NT2/D1 (cell line): ENCODE data around the gene HLF.

Source experiments
- DNase-seq: peaks from one replicate; pipeline ENCODE4 v3.0.0-alpha.2; 2011; ENCODE audit warnings: low read depth, low spot score
- H3K27me3 ChIP-seq: 2 replicates; pipeline ENCODE4 v1.6.0; 2011; ENCODE audit warnings: mild to moderate bottlenecking; ENCODE audit not compliant: insufficient read length, insufficient read depth
- H3K36me3 ChIP-seq: 2 replicates; pipeline ENCODE4 v1.6.1; 2011; ENCODE audit warnings: mild to moderate bottlenecking, low read length, mixed read lengths; ENCODE audit not compliant: insufficient read depth, insufficient read length
- H3K4me1 ChIP-seq: 2 replicates; pipeline ENCODE4 v1.5.1; 2011; ENCODE audit not compliant: insufficient read depth, insufficient read length
- H3K4me3 ChIP-seq: 2 replicates; pipeline ENCODE4 v1.5.1; 2011; ENCODE audit warnings: low read depth; ENCODE audit not compliant: insufficient read length
- H3K9ac ChIP-seq: 2 replicates; pipeline ENCODE4 v1.6.0; 2011; ENCODE audit warnings: low read depth; ENCODE audit not compliant: insufficient read length
- H3K9me3 ChIP-seq: 2 replicates; pipeline ENCODE4 v1.5.1; 2011; ENCODE audit warnings: mild to moderate bottlenecking, low read length; ENCODE audit not compliant: insufficient read depth
- SUZ12 ChIP-seq: IDR thresholded peaks from 2 replicates; pipeline ENCODE4 v1.6.1; 2011; ENCODE audit not compliant: insufficient read length, insufficient read depth; ENCODE audit errors: extremely low read depth
- YY1 ChIP-seq: IDR thresholded peaks from 2 replicates; pipeline ENCODE4 v1.6.1; 2011; ENCODE audit not compliant: insufficient read length, insufficient read depth
- ZNF274 ChIP-seq: IDR thresholded peaks from 2 replicates; pipeline ENCODE4 v1.6.1; 2011; ENCODE audit warnings: mild to moderate bottlenecking, low read depth, low read length

The HLF gene

DNA sequence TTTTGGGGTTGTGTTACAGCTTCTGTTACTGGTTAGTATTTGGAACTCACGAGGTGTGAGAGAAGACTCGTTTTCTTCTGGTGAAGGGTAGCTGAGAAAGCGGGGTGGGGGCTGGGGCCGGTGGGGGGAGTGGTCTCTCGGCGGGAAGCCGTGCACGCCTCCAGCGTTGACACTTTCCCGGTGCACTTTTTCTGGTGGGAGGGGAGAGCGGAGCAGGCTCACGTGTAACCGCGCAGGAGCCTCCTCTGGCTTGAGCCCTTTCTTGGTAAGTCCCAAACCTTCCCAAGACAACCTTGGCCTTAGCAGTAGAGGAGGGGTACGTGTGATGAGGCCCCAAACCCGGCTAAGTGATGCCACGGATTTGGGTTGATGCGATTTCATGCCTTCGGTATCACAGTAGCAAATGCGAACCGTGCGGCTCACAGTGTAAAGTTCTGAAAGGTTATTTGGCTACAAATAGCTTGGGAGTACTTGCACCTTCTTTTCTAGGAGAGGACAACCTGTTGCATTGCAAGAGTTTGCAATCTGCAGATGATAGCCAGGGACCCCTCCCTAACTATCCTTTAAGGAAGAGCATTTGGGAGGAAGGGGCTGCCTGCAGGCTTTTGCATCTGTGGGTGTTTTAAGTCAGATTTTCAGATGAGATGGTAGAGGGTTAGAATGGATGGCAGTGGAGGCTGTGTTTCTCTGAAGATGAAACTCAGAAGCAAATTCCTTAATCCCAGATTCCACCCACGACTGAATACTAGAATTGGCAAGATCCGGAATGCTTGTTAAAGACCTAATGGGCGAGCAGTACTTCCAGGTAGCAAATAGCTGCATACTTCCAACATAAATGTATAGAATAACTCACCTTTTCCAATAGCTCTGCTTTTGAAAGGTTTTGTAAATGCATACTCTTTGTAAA is 1.5 kb downstream of the HLF start:
- TF ChIP-seq YY1 (no peak), SUZ12 (no peak), ZNF274 (no peak)
- Histone ChIP-seq H3K27me3 (peaks cover 78% of the 10 kb centered on the region), H3K4me3 (no peak overlapping the region), H3K9ac (no peak overlapping the region), H3K4me1 (no peaks in the 10 kb centered on the region), H3K36me3 (no peaks in the 10 kb centered on the region), H3K9me3 (peaks cover 9% of the 10 kb centered on the region)
- DNase-seq, result no peak

DNA sequence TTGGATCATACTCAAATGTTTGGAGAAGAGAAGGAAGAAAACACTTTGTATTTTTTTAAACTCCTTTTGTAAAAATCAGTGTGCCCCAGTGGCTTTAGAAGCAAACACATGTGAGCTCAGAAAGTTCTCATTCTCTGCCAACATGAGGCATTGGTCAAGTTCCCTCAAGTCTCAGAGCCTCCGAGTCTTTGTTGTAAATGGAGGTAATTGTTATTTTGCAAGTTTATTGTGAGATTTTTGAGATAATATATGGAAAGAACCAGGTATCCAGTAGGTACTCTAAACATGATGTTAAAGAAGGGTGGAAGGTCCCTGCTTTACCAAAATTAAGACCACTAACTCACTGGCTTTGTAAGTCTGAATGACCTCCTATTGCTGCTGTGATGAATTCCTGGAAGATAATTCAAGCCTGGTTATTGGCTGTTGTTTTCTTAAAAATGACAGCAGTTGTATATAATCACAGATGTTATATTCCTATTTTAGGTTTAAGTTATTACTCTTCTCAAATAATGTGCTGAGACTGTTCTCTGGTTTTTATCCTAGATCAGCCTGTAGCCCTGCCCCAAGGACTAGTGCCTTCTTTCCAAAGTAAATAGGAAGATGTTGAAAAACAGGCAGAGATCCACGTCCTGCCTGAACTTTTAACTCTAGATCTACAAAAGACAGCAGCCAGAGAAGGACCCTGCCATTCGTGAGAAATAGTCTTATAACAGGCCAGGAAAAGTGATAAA is 2.4 kb downstream of the HLF start:
- H3K27me3 ChIP-seq, result peaks cover 70% of the 10 kb centered on the region
- no peak for DNase-seq
- no peak overlapping the region for H3K9ac ChIP-seq
- H3K4me3 ChIP-seq, result no peak overlapping the region
- H3K9me3 ChIP-seq, result peaks cover 1% of the 10 kb centered on the region; the same call in 1 of the 2 replicates
- H3K36me3 ChIP-seq, result no peaks in the 10 kb centered on the region
- no peaks in the 10 kb centered on the region for H3K4me1 ChIP-seq
- TF ChIP-seq ZNF274 (no peak), SUZ12 (no peak), YY1 (no peak)

DNA sequence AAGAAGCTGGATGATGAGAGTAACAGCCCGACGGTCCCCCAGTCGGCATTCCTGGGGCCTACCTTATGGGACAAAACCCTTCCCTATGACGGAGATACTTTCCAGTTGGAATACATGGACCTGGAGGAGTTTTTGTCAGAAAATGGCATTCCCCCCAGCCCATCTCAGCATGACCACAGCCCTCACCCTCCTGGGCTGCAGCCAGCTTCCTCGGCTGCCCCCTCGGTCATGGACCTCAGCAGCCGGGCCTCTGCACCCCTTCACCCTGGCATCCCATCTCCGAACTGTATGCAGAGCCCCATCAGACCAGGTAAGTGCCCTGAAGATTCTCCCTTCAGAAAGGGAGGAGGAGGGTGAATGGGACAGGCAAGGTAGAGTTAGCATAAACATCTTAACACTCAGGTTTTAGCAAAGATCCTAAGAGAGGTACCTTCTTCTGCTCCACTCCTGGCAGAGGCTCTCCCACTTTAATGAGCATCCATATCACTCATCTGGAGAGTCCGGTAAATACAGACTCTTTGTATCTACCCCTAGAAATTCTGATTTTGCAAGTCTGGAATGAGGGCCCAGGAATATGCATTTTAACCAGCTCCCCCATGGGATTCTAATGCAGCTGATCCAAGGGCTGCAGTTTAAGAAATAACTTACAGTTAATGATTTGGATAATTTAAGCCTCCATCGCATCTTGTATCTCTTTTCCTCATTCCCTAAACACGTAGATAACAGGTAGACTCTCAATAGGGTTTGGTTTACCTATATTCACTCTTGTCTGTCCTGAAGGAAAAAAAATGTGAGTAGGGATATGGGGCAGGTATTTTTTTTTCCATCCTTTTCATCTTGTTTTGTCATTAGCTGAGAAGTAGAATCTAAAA is 3.3 kb downstream of the HLF start:
- TF ChIP-seq YY1, result no peak
- TF ChIP-seq ZNF274, result no peak
- TF ChIP-seq SUZ12, result no peak
- H3K9me3 ChIP-seq, result no peaks in the 10 kb centered on the region
- H3K27me3 ChIP-seq, result peaks cover 61% of the 10 kb centered on the region
- no peak overlapping the region for H3K9ac ChIP-seq
- H3K36me3 ChIP-seq, result no peaks in the 10 kb centered on the region
- H3K4me3 ChIP-seq, result no peak overlapping the region
- H3K4me1 ChIP-seq, result no peaks in the 10 kb centered on the region
- no peak for DNase-seq

DNA sequence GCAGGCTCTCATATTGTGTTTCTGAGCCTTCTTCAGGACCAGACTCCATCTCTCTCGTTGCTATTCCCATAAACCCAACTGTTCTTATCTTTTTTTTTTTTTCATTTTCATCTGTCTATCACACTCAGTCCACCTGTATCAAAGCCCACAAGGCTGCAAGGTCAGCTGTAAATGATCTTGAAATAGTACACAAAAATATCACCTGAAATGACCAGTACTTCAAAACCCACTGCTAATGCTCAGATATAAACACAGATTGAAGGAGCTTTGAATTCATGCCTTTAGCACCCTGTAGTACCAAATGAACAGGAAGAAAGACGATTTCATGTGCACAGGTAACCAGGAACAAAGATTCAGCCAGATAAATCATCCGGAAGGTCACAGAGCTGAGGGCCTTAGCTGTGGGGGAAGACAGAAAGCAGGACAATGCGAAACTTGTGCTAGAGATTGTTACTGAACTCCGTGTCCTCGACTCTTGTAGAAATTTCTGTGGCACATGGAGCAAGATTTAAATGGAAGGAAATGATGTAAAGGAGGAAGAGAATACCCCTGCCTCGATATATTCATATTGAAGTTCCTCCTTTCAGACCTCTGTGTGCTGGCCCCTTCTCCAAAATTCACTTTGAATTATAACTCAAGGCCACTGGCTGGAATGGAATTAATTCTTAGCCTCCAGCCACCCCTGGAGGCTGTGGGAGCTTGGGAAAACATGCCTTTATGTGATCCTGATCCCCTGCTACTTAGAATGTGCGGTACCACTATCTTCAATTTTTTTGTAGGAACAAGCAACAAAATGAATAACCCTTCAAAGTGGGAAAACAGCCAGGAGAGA is 4.1 kb downstream of the HLF start:
- peaks cover 52% of the 10 kb centered on the region for H3K27me3 ChIP-seq

DNA sequence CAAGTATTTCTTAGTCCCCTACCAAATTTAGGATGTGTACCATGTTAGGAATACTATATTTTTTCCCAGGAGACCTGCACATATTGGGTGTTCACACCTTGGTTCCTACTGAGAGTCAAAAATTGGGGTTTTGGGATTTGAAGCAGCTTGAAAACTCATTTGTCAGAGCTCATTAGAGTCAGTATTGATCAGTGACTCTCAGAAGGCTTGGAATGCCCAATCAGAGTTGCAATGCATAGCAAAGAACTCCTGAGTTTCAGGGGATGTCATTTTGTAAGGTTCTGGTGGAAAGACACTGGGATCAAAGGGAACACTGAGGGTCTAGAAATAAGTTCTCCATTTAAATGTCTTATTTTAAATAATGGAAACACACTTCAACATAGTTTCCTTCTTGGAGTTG is 5.1 kb downstream of the HLF start:
- no peak overlapping the region for H3K9ac ChIP-seq
- no peak for DNase-seq
- TF ChIP-seq ZNF274 (no peak), YY1 (no peak), SUZ12 (no peak)
- H3K27me3 ChIP-seq, result peaks cover 43% of the 10 kb centered on the region
- no peaks in the 10 kb centered on the region for H3K36me3 ChIP-seq
- no peak overlapping the region for H3K4me3 ChIP-seq
- H3K4me1 ChIP-seq, result no peaks in the 10 kb centered on the region
- H3K9me3 ChIP-seq, result no peaks in the 10 kb centered on the region

More for the DNA sequence above, 4.1 kb downstream of the HLF start:
- Histone ChIP-seq H3K36me3 (no peaks in the 10 kb centered on the region), H3K4me3 (no peak overlapping the region), H3K9ac (no peak overlapping the region), H3K4me1 (no peaks in the 10 kb centered on the region), H3K9me3 (no peaks in the 10 kb centered on the region)
- no peak for DNase-seq
- TF ChIP-seq SUZ12, result no peak
- TF ChIP-seq YY1, result no peak
- no peak for TF ChIP-seq ZNF274

DNA sequence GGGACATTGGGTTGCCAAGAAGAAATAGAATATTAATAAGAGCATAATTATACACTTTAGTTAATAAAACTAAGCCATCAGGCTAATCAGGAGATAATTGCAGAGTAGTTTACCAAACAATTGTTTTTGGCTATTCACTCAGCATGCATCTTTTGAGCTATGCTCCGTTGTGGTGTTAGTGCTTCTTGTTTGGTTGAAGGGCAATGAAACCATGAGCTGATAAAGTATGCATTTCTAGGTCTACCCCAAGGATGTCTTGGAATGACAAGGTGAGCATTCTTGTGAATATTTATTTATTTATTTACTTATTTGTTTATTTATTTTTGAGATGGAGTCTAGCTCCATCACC is 6.4 kb downstream of the HLF start:
- TF ChIP-seq YY1, result no peak
- no peak for TF ChIP-seq SUZ12
- no peak for TF ChIP-seq ZNF274
- no peak for DNase-seq
- H3K36me3 ChIP-seq, result no peaks in the 10 kb centered on the region
- H3K4me1 ChIP-seq, result no peaks in the 10 kb centered on the region
- peaks cover 31% of the 10 kb centered on the region for H3K27me3 ChIP-seq
- no peaks in the 10 kb centered on the region for H3K9me3 ChIP-seq
- no peak overlapping the region for H3K4me3 ChIP-seq
- H3K9ac ChIP-seq, result no peak overlapping the region
